Measurements from ENCODE around the gene YKT6.
"Not testable (repeated sequence)": the region's sequence is repeated elsewhere in the genome, so short reads cannot be mapped to it uniquely, and the experiment has no call there.

YKT6 gene

GRCh38 chr7:44200699-44201461 is at the start of gene YKT6:
YKT6 (plus strand) TSS chr7:44200978; CDS start chr7:44201136, 158 bp downstream.
- DNase-seq (ENCODE audit: low spot score) = peak; percentile 99

- no peak for DNase-seq (ENCODE audit: low spot score)
Observed at GRCh38 chr7:44151956-44152355, 48.8 kb upstream of the YKT6 start.

GRCh38 chr7:44152971-44153947 is 47.5 kb upstream of the YKT6 start:
- no peak for DNase-seq (ENCODE audit: low spot score)

- DNase-seq (ENCODE audit: low spot score) = no peak
Observed at GRCh38 chr7:44153948-44154335, 46.8 kb upstream of the YKT6 start.

DNA sequence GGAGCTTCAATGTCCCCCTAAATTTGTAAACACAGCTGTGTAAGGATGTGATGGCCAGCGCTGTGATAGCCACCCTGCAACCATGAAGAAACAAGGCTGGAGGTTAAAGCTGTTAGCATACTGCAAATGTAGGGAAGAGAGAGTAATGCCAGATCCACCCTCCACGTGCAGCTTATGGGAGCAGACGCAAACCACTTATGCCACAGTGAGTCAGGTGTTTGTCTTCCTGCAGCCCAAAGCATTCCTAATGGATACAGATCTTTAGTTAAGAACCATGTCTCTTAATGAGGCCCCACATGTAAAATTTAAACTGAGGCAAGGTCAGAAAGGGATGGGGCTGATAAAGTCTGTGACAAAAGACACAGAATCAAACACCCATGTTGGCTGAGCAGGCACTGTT is 46.1 kb upstream of the YKT6 start:
- DNase-seq (ENCODE audit: low spot score) = no peak

DNA sequence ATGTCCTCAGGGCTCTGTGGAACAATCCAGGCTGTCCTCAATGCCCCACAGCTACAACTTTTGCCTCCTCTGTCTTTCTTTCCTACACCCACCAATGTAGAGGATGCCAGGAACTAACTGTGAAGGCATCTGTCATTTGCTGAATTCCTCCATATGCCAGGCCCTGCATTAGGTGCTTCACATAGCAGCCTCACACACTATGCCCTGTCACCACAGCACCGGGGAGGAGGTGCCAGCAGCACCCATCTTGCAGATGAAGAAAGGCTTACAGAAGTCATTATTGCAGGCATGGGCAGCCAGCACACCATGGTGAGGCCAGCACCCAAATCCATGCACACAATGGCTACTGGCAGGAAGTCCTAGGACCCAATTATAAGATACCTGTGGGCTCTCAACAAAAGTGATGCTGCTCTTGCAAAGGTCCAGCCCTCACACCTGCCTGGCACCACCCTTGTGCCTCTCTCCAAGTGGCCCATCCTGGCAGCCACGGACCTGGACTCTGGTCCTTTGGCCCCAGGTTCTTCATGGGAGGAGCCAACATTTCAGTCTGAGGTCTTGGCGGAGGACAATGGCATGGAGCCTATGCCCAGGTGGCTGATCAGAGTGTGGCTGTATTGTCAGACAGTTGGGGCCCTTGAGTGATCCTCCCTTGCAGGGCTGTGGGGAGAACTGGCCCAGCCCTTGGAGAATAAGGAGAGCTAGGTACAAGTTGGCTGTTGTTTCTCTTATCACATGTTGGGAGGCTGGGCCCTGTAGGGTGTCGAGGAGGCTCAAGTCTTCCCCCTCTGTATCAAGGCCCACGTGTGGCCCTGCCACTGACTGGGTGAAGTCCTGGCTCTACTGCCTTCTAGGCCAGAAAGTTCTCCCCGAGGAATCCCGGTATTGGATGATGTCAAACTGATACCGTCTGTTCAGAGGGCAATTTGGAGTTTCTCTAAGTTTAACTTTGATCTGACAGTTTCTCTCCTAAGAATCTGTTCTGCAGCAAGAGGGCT is 45.3 kb upstream of the YKT6 start:
- no peak for DNase-seq (ENCODE audit: low spot score)

- no peak for DNase-seq (ENCODE audit: low spot score)
Observed at GRCh38 chr7:44156453-44157010, 44.2 kb upstream of the YKT6 start.

DNA sequence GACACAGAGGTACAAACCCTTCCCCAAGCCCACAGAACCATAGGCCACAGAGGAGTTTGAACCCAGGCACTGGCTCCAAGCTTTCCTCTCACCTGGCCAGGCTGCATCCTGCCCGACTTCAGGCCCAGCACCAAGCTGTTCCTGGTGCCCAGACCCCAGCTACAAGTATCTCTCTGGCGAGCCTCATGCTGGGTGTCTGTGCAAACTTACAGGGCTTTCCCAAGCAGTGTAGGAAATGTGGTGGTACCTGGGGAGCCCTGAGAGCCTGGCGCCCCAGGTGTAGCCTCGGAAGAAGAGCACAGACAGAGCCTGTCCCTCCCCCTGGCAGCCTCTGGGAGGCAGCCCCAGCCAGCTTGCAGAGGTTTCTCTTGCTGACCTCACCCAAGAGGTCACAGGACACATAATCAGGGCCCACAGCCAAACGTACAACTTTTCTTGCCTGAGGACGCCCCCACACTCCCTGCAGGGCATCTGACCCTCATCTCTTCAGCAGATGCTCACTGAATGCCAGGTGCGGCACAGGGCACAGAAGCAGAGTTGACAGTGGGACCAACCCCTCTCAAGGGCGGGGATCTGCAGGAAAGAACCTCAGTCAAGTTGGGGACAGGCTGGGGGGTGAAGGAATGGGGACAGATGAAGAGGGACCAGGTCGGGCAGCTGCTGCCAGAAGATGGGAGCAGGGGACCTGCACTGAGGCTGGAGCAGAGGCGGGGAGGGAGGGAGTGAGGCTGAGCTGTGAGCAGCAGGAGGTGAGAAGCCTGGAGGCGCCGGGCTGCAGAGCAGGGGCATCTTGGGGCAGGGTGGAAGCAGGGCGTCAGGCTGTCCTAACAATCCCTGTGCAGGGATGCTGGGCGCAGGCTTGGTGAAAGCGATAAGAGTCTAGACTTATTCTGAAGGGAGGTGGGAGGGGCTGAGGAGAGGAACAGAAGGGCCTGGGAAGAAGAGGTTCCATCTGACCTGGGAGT is 43.4 kb upstream of the YKT6 start:
- DNase-seq (ENCODE audit: low spot score) = peak; percentile 62

DNA sequence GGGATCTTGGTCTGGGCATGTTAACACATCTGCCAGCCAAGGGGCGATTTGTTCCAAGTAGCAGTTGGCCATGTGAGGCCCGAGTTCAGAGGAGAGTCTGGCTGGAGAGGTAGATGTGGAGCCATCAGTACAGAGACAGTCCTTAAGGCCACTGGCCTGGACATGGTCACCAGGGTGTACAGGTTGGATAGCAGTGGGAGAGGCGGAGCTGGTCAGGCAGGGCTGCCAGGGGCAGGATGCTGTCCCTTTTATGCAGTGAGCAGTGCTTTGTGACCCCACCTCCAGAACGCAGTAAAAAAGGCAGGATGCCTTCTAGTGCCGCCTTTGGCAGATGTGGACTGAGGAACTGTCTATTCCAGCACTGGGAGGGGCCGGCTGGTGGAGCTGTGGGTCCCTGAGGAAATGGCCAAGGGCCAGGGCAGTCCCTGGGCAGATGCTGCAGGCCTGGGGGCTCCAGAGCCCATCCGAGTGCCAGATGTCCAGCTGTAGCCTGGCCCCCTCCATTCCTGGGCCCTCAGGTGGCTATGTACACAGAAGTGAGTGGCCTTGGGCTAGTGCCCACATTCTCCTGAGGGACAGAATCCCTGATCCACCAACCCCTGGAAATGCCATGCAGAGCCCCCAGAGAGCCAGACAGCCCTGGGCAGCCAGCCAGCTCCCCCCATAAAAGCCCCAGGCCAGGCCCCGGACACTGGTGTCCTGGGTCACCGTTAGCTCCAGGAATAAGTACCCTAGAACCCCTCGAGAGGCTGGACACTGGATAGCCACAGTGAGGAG is 42.5 kb upstream of the YKT6 start:
- no peak for DNase-seq (ENCODE audit: low spot score)

DNA sequence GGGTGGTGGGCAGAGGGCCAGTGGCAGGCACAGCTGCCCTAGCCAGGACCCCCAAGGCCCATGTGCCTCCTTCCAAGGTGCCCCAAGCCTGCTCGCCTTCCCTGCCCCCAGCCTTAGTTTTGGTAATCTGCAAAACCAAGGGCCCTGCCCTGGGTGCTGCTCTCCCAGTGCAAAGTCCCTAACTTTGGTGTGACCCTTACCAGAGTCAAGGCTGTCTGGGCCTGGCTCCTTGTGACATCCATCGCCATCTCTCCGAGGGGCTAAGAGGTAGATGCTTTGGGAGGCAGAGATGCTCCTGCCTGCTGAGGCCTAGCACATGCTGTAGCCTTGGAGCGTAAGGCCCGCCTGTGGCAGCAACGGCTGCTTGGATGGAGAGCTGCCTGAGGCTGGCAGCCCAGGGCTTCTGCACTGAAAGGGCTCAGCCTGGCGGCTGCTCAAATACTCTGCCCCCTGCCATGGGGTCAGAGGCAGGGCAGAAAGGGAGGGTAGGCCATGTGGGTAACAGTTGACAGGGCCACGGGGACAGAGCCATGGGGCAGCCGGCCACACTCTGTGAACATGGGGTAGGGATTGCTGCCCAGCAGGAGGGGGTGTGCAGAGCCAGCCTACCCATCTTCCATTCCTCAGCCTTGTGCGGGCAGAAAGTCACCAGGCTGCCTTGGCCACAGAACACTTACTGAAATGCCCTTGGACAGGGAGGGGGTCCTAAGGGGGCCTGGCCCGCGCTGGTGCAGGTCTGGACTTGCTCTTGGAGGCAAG is 41.7 kb upstream of the YKT6 start:
- no peak for DNase-seq (ENCODE audit: low spot score)

DNA sequence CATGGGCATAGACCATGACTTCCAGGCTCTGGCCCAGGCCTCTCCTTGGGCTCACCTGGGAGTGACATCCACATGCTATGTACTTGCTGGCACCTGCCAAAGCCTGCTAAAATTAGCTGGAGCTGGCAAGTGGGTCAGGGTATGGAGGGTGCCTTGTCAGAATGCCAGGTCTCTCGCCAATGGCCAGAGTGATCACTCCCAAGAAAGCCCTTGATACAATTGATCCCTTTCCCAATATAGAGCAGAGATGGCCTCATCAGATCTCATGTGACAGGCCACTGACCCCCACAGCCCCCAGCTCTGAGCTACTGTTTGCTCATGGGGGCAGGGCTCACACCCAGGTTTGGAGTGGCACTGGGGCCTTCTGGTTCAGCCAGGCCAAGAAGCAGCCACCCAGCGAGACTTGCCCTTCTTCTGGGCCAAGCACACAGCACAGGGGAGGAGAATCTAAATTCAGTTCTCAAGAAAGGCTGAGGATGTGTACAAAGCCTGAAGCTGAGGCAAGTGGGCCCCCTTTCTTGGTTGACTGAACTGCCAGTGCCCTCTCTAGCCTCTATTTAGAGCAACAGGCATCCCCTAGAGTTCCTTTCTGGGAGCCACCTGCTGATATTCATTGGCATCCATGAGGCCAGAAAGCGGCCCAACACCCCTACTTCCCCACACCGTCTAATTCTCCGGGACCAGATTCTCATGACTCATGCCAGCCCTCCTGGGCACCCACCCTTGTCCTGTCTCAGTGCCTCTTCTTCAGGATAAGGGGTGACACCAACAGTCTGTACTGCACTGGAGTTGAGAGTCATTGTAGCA is 40.8 kb upstream of the YKT6 start:
- no peak for DNase-seq (ENCODE audit: low spot score)

DNA sequence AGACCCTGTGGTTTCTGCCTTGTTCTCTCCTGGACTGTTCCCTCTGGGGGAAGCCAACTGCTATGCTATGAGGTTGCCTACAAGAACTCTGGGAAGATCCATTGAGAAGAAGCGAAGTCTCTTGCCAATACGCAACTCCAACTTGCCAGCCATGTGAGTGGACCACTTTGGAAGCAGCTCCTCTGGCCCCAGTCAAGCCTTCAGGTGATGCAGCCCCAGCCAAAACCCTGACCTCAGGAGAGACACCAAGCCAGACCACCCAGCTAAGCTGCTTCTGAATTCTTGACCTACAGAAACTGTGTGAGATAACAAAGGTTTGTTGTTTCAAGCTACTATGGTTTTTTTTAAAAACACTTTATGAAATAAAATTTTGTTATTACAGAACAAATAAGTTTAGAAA is 39.4 kb upstream of the YKT6 start:
- no peak for DNase-seq (ENCODE audit: low spot score)

GRCh38 chr7:44162179-44162578 is 38.6 kb upstream of the YKT6 start:
- no peak for DNase-seq (ENCODE audit: low spot score)

- DNase-seq (ENCODE audit: low spot score) = no peak
Observed at GRCh38 chr7:44162785-44163395, 37.9 kb upstream of the YKT6 start.

DNA sequence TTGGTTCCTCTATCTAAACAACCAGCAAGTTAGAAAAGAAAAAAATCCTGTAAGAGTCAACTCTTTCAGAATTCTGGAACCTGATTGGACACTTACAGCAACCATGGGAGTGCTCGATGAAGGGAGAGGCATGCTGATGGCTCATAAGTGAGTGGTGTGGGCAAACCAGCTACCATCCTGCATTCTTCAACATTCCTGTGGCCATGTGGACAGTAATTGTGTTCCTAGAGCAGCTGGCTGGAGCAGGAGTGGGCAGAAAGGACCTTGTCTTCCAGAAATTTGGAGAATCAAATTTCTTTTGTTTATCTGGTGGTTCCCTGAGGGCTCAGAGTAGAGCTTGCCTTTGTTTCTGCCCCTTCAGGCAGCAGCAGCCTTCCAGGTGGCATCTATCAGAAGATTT is 37.2 kb upstream of the YKT6 start:
- peak; percentile 49 for DNase-seq (ENCODE audit: low spot score)

DNA sequence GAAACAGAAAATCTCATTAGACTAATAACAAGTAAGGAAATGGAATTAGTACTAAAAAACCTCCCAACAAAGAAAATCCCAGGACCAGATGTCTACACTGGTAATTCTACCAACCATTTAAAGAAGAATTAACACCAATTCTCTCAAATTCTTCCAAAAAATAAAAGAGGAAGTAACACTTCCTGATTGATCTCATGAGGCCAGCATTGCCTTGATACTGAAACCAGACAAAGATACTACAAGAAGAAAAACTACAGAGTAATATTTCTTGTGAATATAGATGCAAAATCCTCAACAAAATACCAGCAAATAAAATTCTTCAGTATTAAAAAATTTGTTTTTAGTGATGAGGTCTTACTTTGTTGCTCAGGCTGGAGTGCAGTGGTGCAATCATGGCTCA is 32.9 kb upstream of the YKT6 start:
- DNase-seq (ENCODE audit: low spot score) = no peak

- not testable (repeated sequence) for DNase-seq (ENCODE audit: low spot score)
Observed at GRCh38 chr7:44171901-44172300, 28.9 kb upstream of the YKT6 start.

All from iPS-NIHi11 (cell line).